H1 (cell line): ENCODE results near the gene NHERF2. TPM values are rescaled to one million over a fixed set of nuclear protein-coding genes. Genes with fewer than 3 reads are reported as not detected.

Experiments
- CTCF ChIA-PET: fragments of 300-600 bp; sonication (Branson Sonifier 250); formaldehyde crosslinking; loops from one replicate; lab custom pipeline; 2021; ENCODE audit not compliant: partially characterized antibody; lab: Charles Lee
- POLR2A ChIA-PET: fragments of 300-600 bp; sonication (Branson Sonifier 250); formaldehyde crosslinking; loops from one replicate; lab custom pipeline; 2021; ENCODE audit warnings: inconsistent platforms; ENCODE audit not compliant: partially characterized antibody; lab: Charles Lee
- DNase-seq, 2 experiments: peaks; one replicate each; pipeline versions ENCODE4 v3.0.0 to v3.0.0-alpha.2; 2010 to 2022; ENCODE audit warnings: low spot score in 2 of 2, low read depth in 1 of 2, mixed read lengths in 1 of 2
- FAIRE-seq: peaks from 2 replicates; lab custom pipeline; 2011; peaks lifted over from hg19 to GRCh38; lab: Jason Lieb, UNC
- H2AFZ ChIP-seq: 2 replicates; pipeline ENCODE4 v1.8.1; 2012; ENCODE audit warnings: low read length, inconsistent platforms
- H2AK5ac ChIP-seq: 2 replicates; pipeline ENCODE4 v1.6.1; 2013; ENCODE audit warnings: low read depth, low read length
- H2BK120ac ChIP-seq: replicated peaks from 2 replicates; pipeline ENCODE3; 2013; ENCODE audit warnings: low read depth, low read length, inconsistent platforms
- H2BK12ac ChIP-seq: 2 replicates; pipeline ENCODE4 v1.6.1; 2013; ENCODE audit warnings: low read depth, low read length
- H2BK15ac ChIP-seq: 2 replicates; pipeline ENCODE4 v1.6.1; 2013; ENCODE audit warnings: low read length
- H2BK20ac ChIP-seq: 2 replicates; pipeline ENCODE4 v1.6.1; 2013; ENCODE audit warnings: low read length
- H2BK5ac ChIP-seq: 2 replicates; pipeline ENCODE4 v1.6.1; 2013; ENCODE audit warnings: low read depth, low read length
- H3K14ac ChIP-seq: 2 replicates; pipeline ENCODE4 v1.6.1; 2013; ENCODE audit warnings: inconsistent platforms; ENCODE audit not compliant: insufficient read length
- H3K18ac ChIP-seq: 2 replicates; pipeline ENCODE4 v1.6.1; 2013; ENCODE audit warnings: low read length; ENCODE audit errors: extremely low read depth
- H3K23ac ChIP-seq: 2 replicates; pipeline ENCODE4 v1.6.1; 2013; ENCODE audit warnings: inconsistent platforms; ENCODE audit not compliant: insufficient read length
- H3K23me2 ChIP-seq: 2 replicates; pipeline ENCODE4 v1.6.1; 2013; ENCODE audit warnings: low read depth, low read length
- H3K27ac ChIP-seq: 2 replicates; pipeline ENCODE4 v1.6.1; 2011; ENCODE audit warnings: low read depth, low read length, inconsistent platforms
- H3K27me3 ChIP-seq, 4 experiments: replicated peaks in 1 of 4; 1 replicate in 1 of 4; 2 replicates in 3 of 4; pipeline versions ENCODE4 v1.6.1 to v1.8.1; 2011 to 2013; ENCODE audit warnings: low read length in 3 of 4, mild to moderate bottlenecking in 3 of 4, inconsistent platforms in 2 of 4, mixed read lengths in 2 of 4, moderate library complexity in 1 of 4; ENCODE audit not compliant: control insufficient read depth in 3 of 4, insufficient read depth in 3 of 4; ENCODE audit errors: extremely low read depth in 1 of 4
- H3K36me3 ChIP-seq, 4 experiments: 2 replicates each; pipeline versions ENCODE4 v1.6.1 to v1.8.1; 2011 to 2013; ENCODE audit warnings: mild to moderate bottlenecking in 4 of 4, low read length in 3 of 4, moderate library complexity in 2 of 4, control low read depth in 1 of 4, inconsistent platforms in 1 of 4; ENCODE audit not compliant: insufficient read depth in 4 of 4, control insufficient read depth in 2 of 4
- H3K4ac ChIP-seq: replicated peaks from 2 replicates; pipeline ENCODE3; 2013; ENCODE audit warnings: low read length, low read depth, mixed read lengths, inconsistent platforms; ENCODE audit not compliant: insufficient read length
- H3K4me1 ChIP-seq, 4 experiments: replicated peaks in 1 of 4; 1 replicate in 1 of 4; 2 replicates in 3 of 4; pipeline versions ENCODE4 v1.6.1 to v1.8.1; 2011 to 2013; ENCODE audit warnings: low read length in 3 of 4, inconsistent platforms in 2 of 4, mixed read lengths in 1 of 4; ENCODE audit not compliant: insufficient read depth in 4 of 4, control insufficient read depth in 3 of 4
- H3K4me2 ChIP-seq, 2 experiments: 2 replicates each; pipeline versions ENCODE4 v1.6.1 to v1.8.1; 2011 to 2013; ENCODE audit warnings: low read depth in 2 of 2, low read length in 2 of 2, control low read depth in 1 of 2, inconsistent platforms in 1 of 2, mild to moderate bottlenecking in 1 of 2; ENCODE audit not compliant: insufficient read depth in 1 of 2
- H3K4me3 ChIP-seq, 4 experiments: fragments of 200-600, 300-600 bp in 1 of 4; sonication (generic), shearing (Covaris generic), sonication (Bioruptor Twin) in 1 of 4; 2 replicates each; pipeline versions ENCODE4 v1.5.1 to v1.8.1; 2011 to 2016; ENCODE audit warnings: low read length in 4 of 4, low read depth in 3 of 4, control low read depth in 2 of 4, inconsistent platforms in 2 of 4, mild to moderate bottlenecking in 2 of 4, mixed read lengths in 1 of 4, moderate library complexity in 1 of 4; ENCODE audit not compliant: insufficient read depth in 2 of 4; ENCODE audit errors: extremely low read depth in 1 of 4
- H3K56ac ChIP-seq: replicated peaks from 2 replicates; pipeline ENCODE3; 2013; ENCODE audit warnings: low read depth, mild to moderate bottlenecking, mixed read lengths, low read length, inconsistent platforms; ENCODE audit not compliant: insufficient read length
- H3K79me1 ChIP-seq: 2 replicates; pipeline ENCODE4 v1.6.1; 2013; ENCODE audit warnings: low read depth, low read length, control low read depth
- H3K79me2 ChIP-seq, 2 experiments: 2 replicates each; pipeline versions ENCODE4 v1.6.1 to v1.8.1; 2012 to 2013; ENCODE audit warnings: low read length in 2 of 2, mild to moderate bottlenecking in 2 of 2, inconsistent platforms in 1 of 2; ENCODE audit not compliant: insufficient read depth in 2 of 2, control insufficient read depth in 1 of 2
- H3K9ac ChIP-seq, 4 experiments: replicated peaks in 1 of 4; 1 replicate in 1 of 4; 2 replicates in 3 of 4; pipeline versions ENCODE4 v1.6.1 to v1.8.1; 2011 to 2013; ENCODE audit warnings: low read depth in 3 of 4, low read length in 3 of 4, control low read depth in 2 of 4, mild to moderate bottlenecking in 2 of 4, moderate library complexity in 2 of 4, inconsistent platforms in 1 of 4; ENCODE audit errors: extremely low read depth in 1 of 4
- H3K9me3 ChIP-seq, 2 experiments: 2 replicates each; pipeline versions ENCODE4 v1.6.1 to v1.8.1; 2012 to 2013; ENCODE audit warnings: mild to moderate bottlenecking in 2 of 2, moderate library complexity in 2 of 2, control low read depth in 1 of 2, inconsistent platforms in 1 of 2, low read depth in 1 of 2, low read length in 1 of 2, mixed read lengths in 1 of 2; ENCODE audit not compliant: insufficient read depth in 2 of 2
- H4K20me1 ChIP-seq, 2 experiments: replicated peaks in 1 of 2; 2 replicates each; pipeline versions ENCODE3 to v1.8.1; 2011 to 2013; ENCODE audit warnings: inconsistent platforms in 2 of 2, low read length in 2 of 2, mild to moderate bottlenecking in 1 of 2; ENCODE audit not compliant: insufficient read depth in 2 of 2, control insufficient read depth in 1 of 2
- H4K5ac ChIP-seq: 2 replicates; pipeline ENCODE4 v1.6.1; 2013; ENCODE audit warnings: low read length, low read depth, mixed read lengths, inconsistent platforms; ENCODE audit not compliant: insufficient read length
- H4K8ac ChIP-seq: 2 replicates; pipeline ENCODE4 v1.8.0; 2013; ENCODE audit warnings: mild to moderate bottlenecking, moderate library complexity, low read length, inconsistent platforms; ENCODE audit not compliant: insufficient read depth; ENCODE audit errors: extremely low read depth
- H4K91ac ChIP-seq: replicated peaks from 2 replicates; pipeline ENCODE3; 2013; ENCODE audit warnings: low read length, mixed read lengths, inconsistent platforms; ENCODE audit not compliant: insufficient read length
- CBX8 ChIP-seq: fragments of 300-800, 300-1000 bp; sonication (generic); IDR thresholded peaks from 2 replicates; pipeline ENCODE4 v1.7.1; 2016; ENCODE audit warnings: low read depth, low read length, borderline replicate concordance
- CREB1 ChIP-seq: IDR thresholded peaks from 2 replicates; pipeline ENCODE4 v1.6.1; 2012; ENCODE audit warnings: inconsistent platforms
- HDAC2 ChIP-seq, 2 experiments: fragments of 300-600 bp in 1 of 2; sonication (generic) in 1 of 2; IDR thresholded peaks; 2 replicates each; pipeline ENCODE4 v1.6.1; 2011 to 2012; ENCODE audit warnings: low read depth in 2 of 2, low read length in 2 of 2, mild to moderate bottlenecking in 2 of 2, moderate library complexity in 2 of 2, borderline replicate concordance in 1 of 2, inconsistent platforms in 1 of 2
- TAF1 ChIP-seq: IDR thresholded peaks from 2 replicates; pipeline ENCODE4 v1.6.1; 2011; ENCODE audit warnings: mild to moderate bottlenecking, low read depth, low read length
- USF2 ChIP-seq: IDR thresholded peaks from 2 replicates; pipeline ENCODE4 v1.6.1; 2011; ENCODE audit warnings: low read length, improper control_type of control experiment
- WGBS, 2 experiments: shearing (Covaris generic) in 1 of 2; methylation state at CpG; one replicate each; pipeline versions ENCODE4 v1.1.6 to v1.1.7; 2013 to 2015; ENCODE audit warnings: low lambda C conversion rate in 2 of 2, mixed read lengths in 2 of 2, inconsistent platforms in 1 of 2, low coverage in 1 of 2, missing lambda C conversion rate in 1 of 2; ENCODE audit not compliant: insufficient replicate concordance in 2 of 2, insufficient coverage in 1 of 2, insufficient read length in 1 of 2; ENCODE audit errors: extremely low coverage in 1 of 2, missing lambda C conversion rate in 1 of 2; 5-methylcytosine and 5-hydroxymethylcytosine counted together
- polyA plus RNA-seq, 7 experiments: library from polyadenylated mRNA; depleted of rRNA in 3 of 7; stranded (reverse) in 5 of 7; unstranded in 2 of 7; fragments of >200 nt in 5 of 7; fragments of 200-250 nt in 2 of 7; gene quantifications; 1 replicate in 5 of 7; 2 replicates in 1 of 7; 4 replicates in 1 of 7; pipeline versions ENCODE4 v1.2.1 to v1.2.3, GENCODE V29; 2011 to 2013; ENCODE audit warnings: missing spikeins in 2 of 7, mixed read lengths in 2 of 7
- total RNA-seq: library from RNA; stranded (reverse); fragmentation: NEBNext Ultra II Directional; extraction: Animal tissue kit (Norgen Biotek cat#: 25700); gene quantifications from 2 replicates; pipeline ENCODE4 v1.2.1, GENCODE V29; 2021

The NHERF2 gene
- total and polyA plus RNA-seq, 2 of the 8 experiments (the other 6 are each of a cell fraction or from before 2014, with no cell fraction given), result 13.9 to 19.3 TPM

GRCh38 chr16:2038382-2039231 lies 11.9 kb downstream of the NHERF2 start:
- DNase-seq (no peak), FAIRE-seq (no peak)
- no peaks in the 10 kb centered on the region for H3K23me2 ChIP-seq
- peak overlapping the region; percentile 79 for H4K8ac ChIP-seq
- ChIA-PET POLR2A (interaction anchor here (1.2 to 3.1 kb wide), 5 partner anchors 9 to 116 kb away, joined by 3 to 14 read pairs (median 5); partner anchors contain the start of genes NTHL1, TRAF7 and TSC2), CTCF (interaction anchor here (0.6 to 3.0 kb wide), 6 partner anchors 9 to 107 kb away, joined by 3 to 14 read pairs (median 3); partner anchors contain the start of genes NTHL1 and TSC2)
- no peak overlapping the region for H2BK20ac ChIP-seq
- H2AFZ ChIP-seq, result no peak overlapping the region
- no peak overlapping the region for H2BK120ac ChIP-seq
- H4K20me1 ChIP-seq, result peaks cover 0 to 5% of the 10 kb centered on the region in 2 experiments
- no peak overlapping the region for H4K91ac ChIP-seq
- no peak overlapping the region for H2BK12ac ChIP-seq
- no peaks in the 10 kb centered on the region for H3K36me3 ChIP-seq
- H2BK5ac ChIP-seq, result no peak overlapping the region
- H3K79me1 ChIP-seq, result no peaks in the 10 kb centered on the region
- no peaks in the 10 kb centered on the region for H3K27me3 ChIP-seq
- H3K56ac ChIP-seq, result no peak overlapping the region
- H3K4me1 ChIP-seq, result peaks cover 0 to 4% (median 0%) of the 10 kb centered on the region in 4 experiments; a peak in 3 of 7 replicates
- H4K5ac ChIP-seq, result no peak overlapping the region
- no peak overlapping the region for H3K18ac ChIP-seq
- no peak overlapping the region for H3K23ac ChIP-seq
- no peak overlapping the region for H2AK5ac ChIP-seq
- no peak overlapping the region for H3K4me3 ChIP-seq
- no peaks in the 10 kb centered on the region for H3K79me2 ChIP-seq
- H3K9me3 ChIP-seq, result no peaks in the 10 kb centered on the region
- no peak overlapping the region for H3K14ac ChIP-seq
- WGBS, 2 experiments, result 86% methylated on average over 23 of the region's 41 CpGs; no CpG with 5 or more reads in 1 of the 2 experiments
- no peak overlapping the region for H3K27ac ChIP-seq
- H3K9ac ChIP-seq, result 0 out of 7 replicates have a peak overlapping the region, but pooled peaks of 1 of the 4 experiments have one; percentile 30
- H2BK15ac ChIP-seq, result no peak overlapping the region
- H3K4ac ChIP-seq, result no peak overlapping the region
- H3K4me2 ChIP-seq, result no peak overlapping the region
- TF ChIP-seq USF2, result no peak
- TF ChIP-seq HDAC2 (IDR thresholded peaks at IDR 0.05; ENCODE audit: borderline replicate concordance in 1 of 2, low read depth in 2 of 2, low read length in 2 of 2), result no peak
- no peak for TF ChIP-seq TAF1
- no peak for TF ChIP-seq CREB1
- TF ChIP-seq CBX8, result no peak
